ENCODE measurements around the gene SLC4A8.

Gene SLC4A8

DNA sequence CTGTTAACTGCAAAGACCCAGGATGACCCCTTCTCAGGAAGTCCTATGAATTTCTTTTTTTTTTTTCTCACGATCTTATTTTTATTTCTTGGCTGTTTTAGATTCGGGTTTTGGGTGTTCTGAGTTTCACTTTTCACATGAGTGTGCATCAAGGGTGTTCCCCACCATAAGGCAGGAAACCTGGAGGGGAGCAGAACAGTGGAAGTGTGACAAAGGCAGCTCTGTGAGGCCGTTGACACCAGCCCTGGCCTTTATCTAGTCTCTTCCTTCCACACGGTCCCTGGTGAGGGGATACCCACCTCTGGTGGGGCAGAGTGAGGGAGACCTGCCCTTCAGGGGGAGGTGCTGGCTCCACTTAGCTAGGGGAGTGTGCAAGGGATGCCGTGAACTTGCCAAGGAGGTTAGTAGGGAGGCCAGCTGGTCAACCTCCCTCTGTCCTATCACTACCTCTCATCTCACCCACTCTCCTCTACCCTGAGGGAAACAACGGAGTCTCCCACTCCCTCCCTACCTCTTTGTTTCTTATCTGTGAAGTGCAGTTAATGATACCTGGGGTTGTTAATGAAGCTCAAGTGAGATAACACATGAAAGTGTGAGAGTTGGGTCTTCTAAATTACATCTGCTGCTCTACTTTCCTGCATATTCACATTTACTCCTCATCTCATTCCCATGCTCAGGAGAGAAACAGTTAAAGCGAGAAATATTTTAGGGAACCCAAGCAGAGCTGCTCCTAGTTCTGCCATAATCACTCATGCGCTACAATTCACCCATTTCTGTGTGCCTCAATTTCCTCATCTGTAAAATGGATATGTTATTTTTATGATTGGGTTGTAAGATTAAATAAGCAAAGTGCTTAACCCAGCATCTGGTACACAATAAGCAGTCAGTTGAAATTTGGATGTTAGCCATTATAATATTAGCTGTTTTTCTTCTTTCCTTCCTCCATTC lies 29.1 kb upstream of the SLC4A8 start:
- FAIRE-seq, result no peak

DNA sequence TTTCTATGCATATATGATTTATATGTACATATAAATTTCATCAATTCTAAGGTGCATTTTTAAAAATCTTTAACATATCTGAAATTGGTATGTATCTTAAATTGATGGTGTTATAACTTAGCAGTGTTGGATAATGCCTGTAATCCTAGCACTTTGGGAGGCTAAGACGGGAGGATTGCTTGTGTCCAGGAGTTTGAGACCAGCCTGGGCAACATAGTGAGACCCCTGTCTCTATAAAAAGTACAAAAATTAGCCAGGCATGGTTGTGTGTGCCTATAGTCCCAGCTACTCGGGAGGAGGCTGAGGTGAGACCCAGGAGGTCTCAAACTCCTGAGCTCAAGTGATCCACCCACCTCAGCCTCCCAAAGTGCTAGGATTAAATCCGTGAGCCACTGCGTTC lies 27.0 kb upstream of the SLC4A8 start:
- FAIRE-seq, result no peak

DNA sequence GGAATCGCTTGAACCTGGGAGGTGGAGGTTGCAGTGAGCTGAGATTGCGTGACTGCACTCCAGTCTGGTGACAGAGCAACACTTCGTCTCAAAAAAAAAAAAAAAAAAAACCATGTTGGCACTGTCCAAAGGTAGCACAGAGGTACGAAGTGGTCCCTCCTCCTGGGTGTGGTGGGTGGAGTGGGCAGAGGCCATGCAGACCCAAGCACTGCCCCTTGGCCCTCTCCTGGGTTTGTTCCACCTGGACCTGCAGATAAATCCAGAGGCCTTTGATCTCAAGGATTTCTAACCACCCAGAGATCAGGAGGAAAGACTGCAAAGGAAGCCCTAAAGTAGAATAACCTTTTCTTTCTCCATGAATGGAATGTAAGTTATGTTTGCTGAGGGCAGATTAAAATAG lies 24.7 kb upstream of the SLC4A8 start:
- no peak for FAIRE-seq

DNA sequence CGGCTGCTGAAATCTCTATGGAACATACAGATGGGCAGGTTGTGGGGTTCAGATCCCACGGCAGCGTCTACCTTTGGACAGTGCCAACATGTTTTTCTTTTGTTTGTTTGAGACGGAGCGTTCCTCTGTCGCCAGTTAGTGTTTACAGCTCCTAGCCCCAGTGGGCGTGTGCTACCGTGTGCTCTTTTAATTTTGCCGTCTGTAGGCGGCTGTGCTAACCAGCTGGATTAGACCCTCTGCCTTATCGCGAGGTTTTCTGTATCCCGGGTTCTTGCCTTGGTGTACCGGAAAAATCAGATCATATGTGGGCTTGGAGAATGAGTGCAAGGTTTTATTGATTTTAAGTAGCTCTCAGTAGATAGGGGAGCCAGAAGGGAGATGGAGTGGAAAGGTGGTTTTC lies 23.6 kb upstream of the SLC4A8 start:
- FAIRE-seq, result no peak

DNA sequence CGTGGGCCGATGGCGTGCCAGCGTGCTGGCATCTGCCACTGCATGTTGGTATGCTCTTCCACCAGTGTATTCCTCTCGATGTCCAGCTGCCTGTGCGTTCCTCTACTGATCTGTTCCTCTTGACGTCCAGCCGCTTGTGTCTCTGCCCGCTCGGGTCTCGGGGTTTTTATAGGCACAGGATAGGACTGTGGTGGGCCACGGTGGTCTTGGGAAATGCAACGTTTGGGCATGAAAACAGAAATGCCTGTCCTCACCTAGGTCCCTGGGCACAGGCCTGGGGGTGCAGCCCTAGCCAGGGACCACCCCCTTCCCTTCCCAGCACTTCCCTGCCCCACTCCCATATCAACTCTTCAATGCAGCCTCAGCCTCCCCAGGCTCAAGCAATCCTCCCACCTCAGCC lies 23.1 kb upstream of the SLC4A8 start:
- no peak for FAIRE-seq

DNA sequence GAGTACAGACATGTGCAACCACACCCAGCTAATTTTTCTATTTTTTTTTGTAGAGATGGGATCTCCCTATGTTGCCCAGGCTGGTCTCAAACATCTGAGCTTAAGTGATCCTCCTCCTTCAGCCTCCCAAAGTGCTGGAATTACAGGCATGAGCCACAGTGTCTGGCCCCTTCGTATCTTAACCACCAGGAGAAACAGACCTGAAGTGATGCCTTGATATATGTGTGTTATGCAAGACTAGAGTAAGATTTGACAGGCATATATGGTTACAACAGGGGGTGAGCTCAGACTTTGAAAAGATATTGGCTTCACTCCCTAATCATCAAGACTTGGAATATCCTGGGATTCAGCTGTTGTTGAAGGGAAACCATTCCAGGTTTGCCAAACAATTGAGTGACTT lies 22.7 kb upstream of the SLC4A8 start:
- FAIRE-seq, result no peak

DNA sequence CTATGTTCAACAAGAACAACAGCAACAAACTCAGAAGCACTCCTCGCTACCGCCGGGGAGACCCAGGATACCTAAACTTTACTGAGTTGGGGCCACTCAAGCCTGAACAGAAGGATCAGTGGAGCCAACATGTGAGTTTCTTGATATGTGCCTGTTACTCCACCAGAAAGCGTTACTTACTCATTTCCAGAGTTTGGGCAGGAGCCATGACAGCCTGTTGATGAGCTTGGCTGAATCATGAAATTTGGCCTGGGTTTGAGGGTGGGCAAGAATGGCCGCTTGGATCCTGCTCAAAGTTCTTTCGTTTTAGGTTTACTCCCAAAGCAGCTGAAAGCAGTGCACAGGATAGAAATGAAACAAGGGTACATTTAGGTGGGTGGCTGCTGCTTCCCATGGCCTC lies 21.5 kb upstream of the SLC4A8 start:
- no peak for FAIRE-seq

DNA sequence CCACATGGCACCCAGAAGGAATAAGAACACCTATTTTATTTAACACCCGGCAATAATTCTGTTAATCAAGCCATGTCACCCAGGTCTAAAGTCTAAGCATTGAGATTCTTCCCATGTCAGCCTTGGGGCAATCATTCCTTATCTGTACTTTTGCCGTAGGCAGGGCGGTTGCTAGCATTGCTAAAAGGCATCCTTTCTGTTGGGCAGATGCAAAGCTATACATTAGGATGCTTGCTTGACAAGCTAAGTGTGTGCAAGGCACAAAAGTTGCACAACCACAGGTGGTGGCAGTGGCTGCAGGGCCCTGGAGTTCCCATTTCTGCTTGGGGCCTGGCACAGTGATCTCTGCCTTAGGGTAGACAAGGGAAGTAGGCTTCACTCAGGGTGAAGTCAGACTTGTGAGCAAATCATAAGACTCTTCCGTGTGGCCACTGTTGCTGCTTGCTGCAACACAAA lies 20.9 kb upstream of the SLC4A8 start:
- no peak for FAIRE-seq

DNA sequence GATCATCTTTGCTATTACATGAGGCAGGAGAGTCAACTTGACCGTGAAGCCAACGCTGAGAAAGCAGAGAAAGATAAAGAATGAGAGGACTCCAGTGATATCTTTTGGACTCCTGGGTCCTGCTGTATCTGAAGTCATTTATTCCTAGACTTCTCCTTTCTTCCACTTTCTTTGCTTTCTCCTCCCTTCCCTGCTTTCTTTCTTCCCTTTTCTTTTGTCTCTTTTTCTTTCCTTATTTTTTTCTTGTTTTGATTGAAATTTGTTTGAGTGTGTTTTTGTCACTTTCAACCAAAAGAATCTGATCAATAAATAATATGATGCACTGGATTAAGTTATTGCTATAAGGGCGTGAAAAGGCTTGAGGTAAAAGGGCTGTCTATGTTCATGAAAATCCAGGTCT lies 20.0 kb upstream of the SLC4A8 start:
- no peak for FAIRE-seq

DNA sequence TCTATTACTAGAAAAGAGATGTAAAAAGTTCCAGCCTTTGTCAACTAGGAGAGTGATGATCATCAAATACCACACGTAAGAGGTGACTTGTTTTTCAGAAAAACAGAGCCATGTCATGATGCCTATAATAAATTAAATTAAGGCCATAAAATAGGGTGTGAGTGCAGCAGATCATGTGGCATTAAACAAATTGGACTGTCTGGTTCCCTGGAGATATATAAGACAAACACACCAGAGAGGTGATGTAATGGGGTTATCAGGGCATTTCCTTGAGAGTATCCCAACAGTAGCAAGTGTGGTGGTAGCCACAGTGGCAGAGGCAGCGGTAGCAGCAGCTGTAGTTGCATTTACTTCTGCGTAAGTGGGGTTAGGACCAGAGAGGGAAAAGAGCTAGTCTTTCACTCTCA lies 18.8 kb upstream of the SLC4A8 start:
- no peak for FAIRE-seq

DNA sequence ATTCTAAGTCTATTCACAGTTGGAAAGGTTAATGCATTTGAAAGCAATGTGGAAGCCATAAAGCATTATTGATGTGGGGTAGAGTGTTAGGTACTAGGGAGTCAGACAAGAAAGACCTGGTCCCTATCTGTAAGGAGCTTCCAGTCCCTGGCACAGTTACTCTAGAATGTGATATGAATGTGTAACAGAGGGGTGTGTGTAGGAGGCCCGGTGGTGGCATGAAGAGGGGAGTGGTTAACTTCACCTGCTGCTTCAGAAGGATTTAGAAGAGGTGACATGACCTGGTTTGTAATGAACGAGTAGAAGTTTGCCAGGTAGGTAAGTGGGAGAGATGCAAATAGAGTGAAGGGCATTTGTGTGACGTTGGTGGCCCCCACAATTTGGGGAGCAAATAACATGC lies 18.3 kb upstream of the SLC4A8 start:
- FAIRE-seq, result no peak

DNA sequence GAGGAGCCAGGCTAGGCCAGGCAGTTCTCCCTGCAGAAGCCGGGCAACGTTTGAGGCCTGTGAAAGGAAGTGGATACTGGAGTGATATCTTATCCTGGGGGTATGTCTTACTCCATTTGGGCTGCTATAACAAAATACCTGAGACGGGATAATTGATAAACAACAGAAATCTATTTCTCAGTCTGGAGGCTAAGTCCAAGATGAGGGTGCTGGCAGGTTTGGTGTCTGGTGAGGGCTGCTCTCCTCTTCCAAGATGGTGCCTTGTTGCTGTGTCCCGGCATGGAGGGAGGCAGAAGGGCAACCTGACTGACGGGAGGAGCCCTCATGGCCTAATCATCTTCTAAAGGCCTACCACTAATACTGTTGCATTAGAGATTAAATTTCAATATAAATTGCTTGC lies 17.8 kb upstream of the SLC4A8 start:
- no peak for FAIRE-seq

DNA sequence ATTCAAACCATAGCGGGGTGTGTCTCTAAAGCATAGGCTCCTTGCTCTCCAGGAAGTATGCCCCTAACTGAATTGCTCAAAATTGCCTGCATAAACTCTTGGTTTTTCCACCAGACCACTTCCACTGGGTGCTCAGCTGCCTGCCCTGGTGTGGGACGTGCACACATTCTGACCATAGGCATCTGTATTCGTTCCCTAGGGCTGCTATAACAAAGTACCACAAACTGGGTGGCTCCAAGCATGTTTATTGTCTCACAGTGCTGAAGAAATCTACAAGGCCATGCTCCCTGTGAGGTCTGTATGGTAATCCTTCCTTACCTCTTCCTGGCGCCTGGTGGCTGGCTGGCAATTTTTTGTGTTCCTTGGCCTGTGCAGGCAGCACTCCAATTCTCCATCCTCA lies 17.0 kb upstream of the SLC4A8 start:
- no peak for FAIRE-seq

DNA sequence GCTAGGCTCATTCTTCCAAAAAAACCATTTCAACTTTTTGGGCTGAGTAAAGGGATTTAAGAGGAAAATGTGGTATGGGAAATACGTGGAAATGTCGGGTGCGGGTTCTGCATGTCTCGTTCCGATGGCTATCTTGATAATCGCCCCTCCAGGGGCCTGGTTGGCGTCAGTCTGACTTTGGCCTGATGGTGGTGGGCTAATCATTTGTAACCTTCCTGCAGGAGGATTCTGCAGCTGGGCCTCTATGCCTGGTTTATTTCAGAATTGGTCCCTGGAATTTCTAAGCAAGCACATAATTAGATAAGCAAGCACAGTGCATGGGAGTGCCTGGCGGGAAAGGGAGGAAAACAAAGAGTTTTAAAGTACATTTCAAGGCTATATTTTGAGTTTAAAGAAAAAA lies 14.8 kb upstream of the SLC4A8 start:
- no peak for FAIRE-seq

DNA sequence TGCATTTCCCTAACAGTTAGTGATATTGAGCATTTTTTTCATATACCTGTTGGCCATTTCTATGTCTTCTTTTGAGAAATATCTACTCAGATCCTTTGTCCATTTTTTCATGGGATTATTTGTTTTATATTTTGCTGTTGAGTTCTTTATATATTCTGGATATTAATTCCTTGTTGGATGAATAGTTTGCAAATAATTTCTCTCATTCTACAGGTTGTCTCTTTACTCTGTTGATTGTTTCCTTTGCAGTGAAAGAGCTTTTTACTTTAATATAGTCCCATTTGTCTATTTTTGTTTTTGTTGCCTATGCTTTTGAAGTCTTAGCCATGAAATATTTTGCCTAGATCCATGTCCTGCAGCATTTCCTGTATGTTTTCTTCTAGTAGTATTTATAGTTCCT lies 11.5 kb upstream of the SLC4A8 start:
- no peak for FAIRE-seq

DNA sequence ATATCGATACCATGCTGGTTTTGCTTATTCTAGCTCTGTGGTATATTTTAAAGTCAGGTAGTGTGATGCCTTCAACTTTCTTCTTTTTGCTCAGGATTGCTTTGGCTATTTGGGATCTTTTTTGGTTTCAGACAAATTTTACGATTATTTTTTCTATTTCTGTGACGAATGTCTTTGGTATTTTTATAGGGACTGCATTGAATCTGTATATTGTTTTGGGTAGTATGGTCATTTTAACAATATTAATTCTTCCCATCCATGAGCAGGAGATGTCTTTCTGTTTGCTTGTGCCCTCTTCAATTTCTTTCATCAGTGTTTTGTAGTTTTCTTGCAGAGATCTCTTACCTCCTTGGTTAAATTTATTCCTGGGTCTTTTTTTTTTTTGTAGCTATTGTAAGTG lies 10.8 kb upstream of the SLC4A8 start:
- no peak for FAIRE-seq

DNA sequence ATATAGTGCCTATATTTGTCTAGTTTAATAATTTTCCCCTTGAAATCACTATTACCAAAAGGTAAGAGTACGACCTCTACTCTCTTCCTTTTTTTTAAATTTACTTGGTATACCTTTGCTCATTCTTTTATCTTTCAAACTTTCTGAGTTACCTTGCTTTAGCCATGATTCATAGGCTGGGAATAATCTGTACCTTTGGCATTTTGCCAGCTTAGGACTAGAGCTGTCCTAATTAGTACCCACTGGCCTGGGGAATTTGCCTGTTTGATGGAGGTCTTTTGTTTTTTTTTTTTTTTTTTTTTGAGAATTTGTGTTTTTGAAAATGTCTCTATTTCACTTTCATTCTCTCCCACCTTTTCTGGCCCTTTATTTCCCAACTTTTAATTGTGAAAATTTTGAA lies 8.7 kb upstream of the SLC4A8 start:
- FAIRE-seq, result no peak

DNA sequence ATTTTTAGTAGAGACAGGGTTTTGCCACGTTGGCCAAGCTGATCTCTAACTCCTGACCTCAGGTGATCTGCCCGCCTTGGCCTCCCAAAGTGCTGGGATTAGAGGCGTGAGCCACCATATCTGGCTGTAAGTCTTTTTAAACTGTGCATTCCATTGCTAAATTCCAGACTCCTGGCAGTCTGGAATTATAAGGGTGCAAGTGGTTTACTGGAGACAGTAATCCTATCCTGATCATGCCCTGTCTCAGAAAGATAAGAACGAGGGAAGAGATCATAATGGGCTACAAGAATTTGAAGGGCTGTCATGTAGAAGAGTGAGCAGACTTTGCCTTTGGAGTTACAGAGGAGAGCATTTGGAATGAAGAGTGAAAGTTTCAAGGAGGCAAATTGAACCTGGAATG lies 6.8 kb upstream of the SLC4A8 start:
- FAIRE-seq, result no peak

DNA sequence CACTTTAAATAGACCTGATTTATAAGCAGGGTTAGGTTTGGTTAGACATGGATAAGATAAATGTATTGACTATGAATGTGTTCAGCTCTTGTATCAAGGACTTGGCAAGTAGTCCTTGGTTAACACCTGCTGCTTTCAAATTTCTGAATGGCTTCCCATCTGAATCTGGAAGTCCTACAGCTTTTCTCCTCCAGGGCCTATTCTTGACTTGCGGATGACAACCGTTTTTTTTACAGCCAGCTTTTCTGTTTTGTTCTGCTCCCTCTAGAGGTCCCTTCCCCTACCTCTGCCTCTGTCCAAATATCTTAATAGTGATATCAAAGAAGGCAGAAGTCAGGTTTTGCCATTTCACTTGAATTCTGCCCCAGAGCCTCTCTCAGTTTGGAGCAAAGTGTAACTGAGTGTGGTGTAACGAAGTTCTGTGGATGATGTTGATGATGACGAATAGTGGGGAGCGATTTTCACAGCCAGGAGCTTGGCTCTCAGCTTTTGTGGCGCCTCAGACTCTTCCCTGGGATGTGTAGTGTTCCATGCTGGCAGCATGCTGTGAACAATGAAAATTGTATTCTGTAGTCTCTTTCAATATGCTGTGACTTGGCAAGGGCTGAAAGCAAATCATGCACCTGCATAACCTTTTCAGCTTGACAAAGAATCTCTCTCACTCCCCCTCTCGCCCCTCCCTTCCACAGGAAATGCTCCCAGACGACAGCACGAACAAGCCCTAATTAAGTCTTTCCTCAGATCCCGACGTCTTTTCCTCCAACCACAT lies 5.0 kb upstream of the SLC4A8 start:
- FAIRE-seq, result no peak

DNA sequence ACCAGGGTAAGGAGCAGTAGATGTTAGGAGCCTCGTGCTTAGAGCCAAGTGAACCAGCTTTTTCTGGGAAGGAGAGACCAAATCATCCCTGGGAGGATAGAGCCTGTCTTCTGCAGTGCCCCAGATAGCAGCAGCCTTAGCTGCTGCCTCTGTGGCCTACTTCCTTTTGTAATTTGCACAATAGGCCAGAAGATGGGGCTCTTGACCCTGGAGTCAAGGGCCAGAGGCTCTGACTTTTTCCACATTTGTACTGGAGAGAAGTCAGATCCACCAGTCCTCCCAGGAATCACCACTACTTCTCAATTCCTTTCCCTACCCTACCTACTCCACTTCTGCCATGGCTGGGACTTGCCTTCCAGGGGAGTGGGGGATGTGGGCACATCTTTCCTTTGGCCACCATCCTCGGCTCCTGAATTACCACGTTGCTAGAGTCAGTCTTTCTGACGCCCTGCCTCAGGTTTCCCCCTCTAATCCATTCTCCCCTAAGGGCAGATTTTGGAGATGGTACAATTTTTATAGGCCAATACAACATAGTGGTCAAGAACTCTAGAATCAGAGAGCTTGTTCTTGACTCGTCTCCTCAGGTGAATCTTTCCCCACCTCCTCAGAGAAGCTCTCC lies 3.3 kb upstream of the SLC4A8 start:
- no peak for FAIRE-seq

DNA sequence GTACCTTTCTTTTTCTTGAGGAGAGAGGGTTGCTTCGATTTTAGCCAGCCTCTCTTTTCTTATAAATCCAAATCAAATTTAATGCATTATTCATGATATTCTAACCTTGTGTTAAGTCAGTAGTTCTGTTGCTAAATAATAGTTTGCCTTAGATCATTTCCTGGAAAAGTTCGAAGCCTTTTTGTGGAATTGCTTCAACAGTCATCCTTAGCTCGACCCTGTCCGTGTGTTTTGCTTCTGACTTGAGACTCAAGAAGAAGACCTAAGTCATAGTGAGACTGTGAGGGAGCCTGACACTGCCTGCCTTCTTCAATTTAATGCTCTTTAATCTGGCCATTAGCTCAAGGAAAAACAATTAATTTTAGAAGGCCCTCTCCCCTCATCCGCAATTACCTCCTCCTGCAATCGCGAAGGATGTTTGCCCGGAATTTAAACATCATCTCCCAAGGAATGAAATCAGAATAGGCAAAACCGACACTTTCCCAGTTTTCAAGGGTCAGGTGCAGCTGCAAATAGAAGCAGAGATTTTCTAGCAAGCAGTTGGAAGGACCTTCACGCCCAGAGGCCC lies 453 bp upstream of the SLC4A8 start:
- no peak for FAIRE-seq

DNA sequence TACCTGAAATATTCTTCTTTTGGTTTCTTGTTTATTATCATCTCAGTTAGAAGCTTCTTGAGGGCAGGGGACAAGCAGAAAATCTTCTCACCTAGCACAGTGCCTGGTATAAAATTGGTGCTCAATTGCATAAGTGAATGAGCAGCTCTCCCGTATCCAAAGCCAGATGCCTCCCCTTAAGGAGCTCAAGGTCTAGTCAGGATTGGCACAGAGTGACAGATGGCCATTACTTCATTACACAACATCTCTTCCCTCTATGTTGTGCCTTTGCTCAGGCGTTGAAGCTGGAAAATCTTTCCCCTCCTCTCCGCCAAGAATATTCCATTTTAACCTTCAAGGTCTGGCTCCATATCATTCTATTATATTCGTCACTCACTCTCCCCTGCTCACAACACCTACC lies 3.6 kb downstream of the SLC4A8 start:
- FAIRE-seq, result no peak

DNA sequence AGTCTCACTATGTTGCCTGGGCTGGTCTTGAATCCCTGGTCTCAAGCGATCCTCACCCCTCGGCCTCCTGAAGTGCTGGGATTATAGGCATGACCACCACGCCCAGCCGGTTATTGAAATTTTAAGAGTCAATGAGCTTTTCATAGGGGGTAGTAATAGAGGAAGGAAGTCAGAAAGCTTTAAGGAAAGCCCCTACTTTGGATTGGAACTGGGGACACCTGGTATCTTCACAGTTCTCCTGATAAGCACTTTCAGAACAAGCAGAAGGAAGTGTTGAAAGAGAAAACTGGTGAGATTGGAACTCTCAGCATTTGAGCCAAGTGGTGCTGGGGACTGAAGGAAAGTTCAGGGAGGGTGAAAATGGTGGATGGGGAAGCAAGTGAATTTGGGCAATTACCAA lies 5.1 kb downstream of the SLC4A8 start:
- no peak for FAIRE-seq

Data from endometrium (tissue), 2 donors.